Prostate gland (tissue), 1 donor: ENCODE results near the gene SLC24A3.

Source experiments
- POLR2A ChIP-seq: fragments of 450-650 bp; IDR thresholded peaks from one replicate; pipeline ENCODE4 v1.6.1; 2016; ENCODE audit warnings: antibody characterized with exemption, mild to moderate bottlenecking
- POLR2AphosphoS5 ChIP-seq: sonication (generic); formaldehyde crosslinking; IDR thresholded peaks from one replicate; pipeline ENCODE4 v1.6.1; 2017; ENCODE audit warnings: antibody characterized with exemption

DNA sequence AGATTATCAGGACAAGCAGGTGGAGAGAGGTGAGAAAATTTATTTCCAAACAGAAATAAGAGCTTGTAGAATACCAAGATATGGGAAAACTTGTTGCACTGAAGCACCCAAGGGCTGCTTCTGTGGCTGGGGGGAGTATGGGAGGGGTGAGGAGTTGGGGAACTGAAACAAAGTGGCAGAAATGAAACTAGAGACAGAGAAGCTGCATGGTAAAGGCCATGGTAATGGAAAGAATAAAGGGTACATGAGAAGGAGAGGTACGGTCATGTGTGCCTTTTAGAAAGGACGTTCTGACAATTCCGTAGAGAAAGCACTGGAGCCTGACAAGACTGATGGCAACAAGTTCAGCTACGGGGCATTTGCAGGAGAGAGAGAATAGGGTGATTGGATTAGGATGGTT is 494.0 kb downstream of the SLC24A3 start:
- TF ChIP-seq POLR2A (no peak), POLR2AphosphoS5 (no peak)
